Lower lobe of right lung (tissue), 2 donors: ENCODE data around the gene MKRN1. TPM values are rescaled to one million over a fixed set of nuclear protein-coding genes. Genes with fewer than 3 reads are reported as not detected.

Experiments
- ATAC-seq, 2 donors: fragments of 200-7000 bp; cut with Tn5 transposase; one replicate each; pipeline ENCODE4 v1.9.1; 2020 to 2022; ENCODE audit warnings: mild to moderate bottlenecking in 2 of 2, moderate library complexity in 2 of 2
- DNase-seq: peaks from one replicate; pipeline ENCODE4 v3.0.0-alpha.2; 2020
- H3K27ac ChIP-seq: fragments of 200-600 bp; one replicate; pipeline ENCODE4 v1.8.0; 2022
- H3K27me3 ChIP-seq: fragments of 200-600 bp; one replicate; pipeline ENCODE4 v1.8.0; 2022; ENCODE audit warnings: low read depth
- H3K36me3 ChIP-seq: fragments of 200-600 bp; one replicate; pipeline ENCODE4 v1.8.0; 2022; ENCODE audit warnings: mild to moderate bottlenecking
- H3K4me1 ChIP-seq: fragments of 200-600 bp; one replicate; pipeline ENCODE4 v1.8.0; 2022
- H3K4me3 ChIP-seq: fragments of 200-600 bp; one replicate; pipeline ENCODE4 v1.8.0; 2022; ENCODE audit warnings: mild to moderate bottlenecking
- H3K9me3 ChIP-seq: fragments of 200-600 bp; one replicate; pipeline ENCODE4 v1.8.0; 2022
- CTCF ChIP-seq: fragments of 200-600 bp; IDR thresholded peaks from one replicate; pipeline ENCODE4 v1.8.0; 2022; ENCODE audit warnings: antibody characterized with exemption, mild to moderate bottlenecking
- intact Hi-C: fragments of 100-400 bp; cut with DNase I; formaldehyde crosslinking; loops from one replicate; pipeline ENCODE4 v1.11.0; 2022
- total RNA-seq: library from RNA; stranded (reverse); fragmentation: NEBNext Ultra II Directional; extraction: Animal tissue kit (Norgen Biotek cat#: 25700); gene quantifications from one replicate; pipeline ENCODE4 v1.2.1, GENCODE V29; 2021
- donor health status: DM: no; HTN: yes; CAD: no; lungs with severe emphysema.

MKRN1 gene
- total RNA-seq, 1 donor from 2014 or later = 112 TPM

GRCh38 chr7:140451716-140452115 is 27.6 kb downstream of the MKRN1 start:
- peaks cover 22% of the 10 kb centered on the region for H3K4me1 ChIP-seq
- no peak overlapping the region for H3K4me3 ChIP-seq
- intact Hi-C loops = no loop called here
- DNase-seq = no peak
- H3K9me3 ChIP-seq = no peaks in the 10 kb centered on the region
- peaks cover 46% of the 10 kb centered on the region for H3K36me3 ChIP-seq
- ATAC-seq = no peak
- TF ChIP-seq CTCF = no peak
- no peaks in the 10 kb centered on the region for H3K27me3 ChIP-seq
- no peak overlapping the region for H3K27ac ChIP-seq

- H3K27ac ChIP-seq = no peak overlapping the region
- H3K36me3 ChIP-seq = peaks cover 18% of the 10 kb centered on the region
- DNase-seq (no peak), ATAC-seq (no peak)
- no peaks in the 10 kb centered on the region for H3K9me3 ChIP-seq
- H3K4me1 ChIP-seq = peaks cover 11% of the 10 kb centered on the region
- no peak overlapping the region for H3K4me3 ChIP-seq
- no peak for TF ChIP-seq CTCF
- H3K27me3 ChIP-seq = no peaks in the 10 kb centered on the region
- intact Hi-C loops = no loop called here
Observed at GRCh38 chr7:140448781-140449480, 30.4 kb downstream of the MKRN1 start.

- H3K27me3 ChIP-seq = no peaks in the 10 kb centered on the region
- no peak for ATAC-seq
- no peak for DNase-seq
- no peak overlapping the region for H3K27ac ChIP-seq
- no peaks in the 10 kb centered on the region for H3K9me3 ChIP-seq
- peaks cover 11% of the 10 kb centered on the region for H3K4me1 ChIP-seq
- intact Hi-C loops = no loop called here
- peaks cover 7% of the 10 kb centered on the region for H3K36me3 ChIP-seq
- H3K4me3 ChIP-seq = no peak overlapping the region
- no peak for TF ChIP-seq CTCF
Observed at GRCh38 chr7:140447841-140448240, 31.5 kb downstream of the MKRN1 start.

- ATAC-seq = no peak
- intact Hi-C loops = no loop called here
- no peaks in the 10 kb centered on the region for H3K9me3 ChIP-seq
- H3K4me3 ChIP-seq = no peak overlapping the region
- no peaks in the 10 kb centered on the region for H3K36me3 ChIP-seq
- no peak for DNase-seq
- H3K4me1 ChIP-seq = peaks cover 11% of the 10 kb centered on the region
- TF ChIP-seq CTCF = no peak
- no peak overlapping the region for H3K27ac ChIP-seq
- no peaks in the 10 kb centered on the region for H3K27me3 ChIP-seq
Observed at GRCh38 chr7:140446467-140446866, 32.8 kb downstream of the MKRN1 start.

- Histone ChIP-seq H3K9me3 (no peaks in the 10 kb centered on the region), H3K36me3 (no peaks in the 10 kb centered on the region), H3K27me3 (no peaks in the 10 kb centered on the region), H3K4me3 (no peak overlapping the region), H3K4me1 (no peaks in the 10 kb centered on the region), H3K27ac (no peak overlapping the region)
- intact Hi-C loops = no loop called here
- no peak for TF ChIP-seq CTCF
- DNase-seq (no peak), ATAC-seq (no peak)
Observed at GRCh38 chr7:140441519-140441918, 37.8 kb downstream of the MKRN1 start.
